ENCODE measurements around the gene SERINC2. TPM values are rescaled to one million over a fixed set of nuclear protein-coding genes. Genes with fewer than 3 reads are reported as not detected.

The SERINC2 gene
- total and polyA plus RNA-seq, 2 of the 8 experiments (the other 6 are each of a cell fraction or from before 2014, with no cell fraction given) = 31.4 to 60.0 TPM

DNA sequence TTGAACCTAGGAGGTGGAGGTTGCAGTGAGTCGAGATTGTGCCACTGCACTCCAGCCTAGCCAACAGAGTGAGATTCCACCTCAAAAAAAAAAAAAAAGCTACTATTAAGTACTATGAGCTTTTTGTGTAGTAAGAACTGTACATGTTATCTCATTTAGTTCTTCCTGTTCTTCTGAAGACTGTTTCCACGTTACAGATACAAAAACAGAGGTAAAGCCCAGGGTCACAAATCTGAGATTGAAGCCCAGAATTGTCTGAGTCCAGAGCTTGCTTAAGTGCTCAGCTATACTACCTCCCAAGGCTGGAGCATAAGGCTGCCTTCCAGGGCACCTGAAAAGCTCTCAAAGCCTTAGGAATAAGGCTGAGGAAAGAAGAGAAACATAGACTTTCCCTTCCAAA, 43.0 kb upstream of the SERINC2 start:
- no peaks in the 10 kb centered on the region for H3K79me2 ChIP-seq (ENCODE audit: control insufficient read depth in 1 of 2, insufficient read depth in 2 of 2, low read length in 2 of 2)
- no peak for TF ChIP-seq BACH1 (IDR thresholded peaks at IDR 0.05; ENCODE audit: low read length)
- no peak for TF ChIP-seq SUZ12 (IDR thresholded peaks at IDR 0.05; ENCODE audit: low read length)
- TF ChIP-seq, protein P1, sequence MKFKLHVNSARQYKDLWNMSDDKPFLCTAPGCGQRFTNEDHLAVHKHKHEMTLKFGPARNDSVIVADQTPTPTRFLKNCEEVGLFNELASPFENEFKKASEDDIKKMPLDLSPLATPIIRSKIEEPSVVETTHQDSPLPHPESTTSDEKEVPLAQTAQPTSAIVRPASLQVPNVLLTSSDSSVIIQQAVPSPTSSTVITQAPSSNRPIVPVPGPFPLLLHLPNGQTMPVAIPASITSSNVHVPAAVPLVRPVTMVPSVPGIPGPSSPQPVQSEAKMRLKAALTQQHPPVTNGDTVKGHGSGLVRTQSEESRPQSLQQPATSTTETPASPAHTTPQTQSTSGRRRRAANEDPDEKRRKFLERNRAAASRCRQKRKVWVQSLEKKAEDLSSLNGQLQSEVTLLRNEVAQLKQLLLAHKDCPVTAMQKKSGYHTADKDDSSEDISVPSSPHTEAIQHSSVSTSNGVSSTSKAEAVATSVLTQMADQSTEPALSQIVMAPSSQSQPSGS (IDR thresholded peaks at IDR 0.05; ENCODE audit: low read length) = no peak
- no peak for TF ChIP-seq TBP (IDR thresholded peaks at IDR 0.05; ENCODE audit: low read depth, low read length)
- TF ChIP-seq GABPA (IDR thresholded peaks at IDR 0.05; ENCODE audit: borderline replicate concordance, insufficient read depth, low read length) = no peak
- no peak for TF ChIP-seq CBX5 (IDR thresholded peaks at IDR 0.05; ENCODE audit: low read depth, low read length)
- no peak for TF ChIP-seq RXRA (IDR thresholded peaks at IDR 0.05; ENCODE audit: insufficient read depth, low read depth, low read length)
- TF ChIP-seq EP300 (IDR thresholded peaks at IDR 0.05; ENCODE audit: borderline replicate concordance in 1 of 2, low read depth in 2 of 2, low read length in 2 of 2) = no peak
- TF ChIP-seq CHD2 (IDR thresholded peaks at IDR 0.05; ENCODE audit: low read length) = no peak
- TF ChIP-seq TCF12 (IDR thresholded peaks at IDR 0.05; ENCODE audit: low read depth, low read length) = no peak
- H3K79me1 ChIP-seq (ENCODE audit: low read depth, low read length) = no peaks in the 10 kb centered on the region
- CTCF ChIA-PET (ENCODE audit: partially characterized antibody) = interaction anchor here (0.8 to 2.3 kb wide), 5 partner anchors 20 to 52 kb away, joined by 3 to 9 read pairs (median 4); no protein-coding TSS in a partner anchor
- H3K4ac ChIP-seq (replicated peaks; ENCODE audit: insufficient read length, low read depth, low read length) = no peak overlapping the region
- peaks cover 5 to 14% (median 6%) of the 10 kb centered on the region in 4 experiments; a peak in 5 of 8 replicates for H3K36me3 ChIP-seq (ENCODE audit: control insufficient read depth in 2 of 4, insufficient read depth in 4 of 4, low read length in 3 of 4)
- no peak overlapping the region for H3K56ac ChIP-seq (replicated peaks; ENCODE audit: insufficient read length, low read depth, low read length)
- no peak overlapping the region for H3K4me3 ChIP-seq (ENCODE audit: extremely low read depth in 1 of 4, insufficient read depth in 2 of 4, low read depth in 3 of 4, low read length in 4 of 4)
- POLR2A ChIA-PET (ENCODE audit: partially characterized antibody) = interaction anchor here (0.9 to 1.6 kb wide), 5 partner anchors 9 to 45 kb away, joined by 3 to 5 read pairs (median 4); no protein-coding TSS in a partner anchor
- 93% methylated on average over 2 of the region's 2 CpGs; no CpG with 5 or more reads in 1 of the 2 experiments for whole genome bisulfite sequencing, 2 experiments (ENCODE audit: extremely low coverage in 1 of 2, insufficient coverage in 1 of 2, insufficient read length in 1 of 2, insufficient replicate concordance in 2 of 2, low coverage in 1 of 2, low lambda C conversion rate in 2 of 2, missing lambda C conversion rate in 1 of 2)
- no peak for DNase-seq (ENCODE audit: low read depth in 1 of 2, low spot score in 2 of 2)
- no peak overlapping the region for H2BK120ac ChIP-seq (replicated peaks; ENCODE audit: low read depth, low read length)
- no peak overlapping the region for H3K9ac ChIP-seq (replicated peaks in 1 of 4; ENCODE audit: extremely low read depth in 1 of 4, low read depth in 3 of 4, low read length in 3 of 4)
- FAIRE-seq = no peak
- no peak overlapping the region for H2AFZ ChIP-seq (ENCODE audit: low read length)
- H2BK20ac ChIP-seq (ENCODE audit: low read length) = no peak overlapping the region
- H3K23ac ChIP-seq (ENCODE audit: insufficient read length) = no peak overlapping the region
- H3K18ac ChIP-seq (ENCODE audit: extremely low read depth, low read length) = no peak overlapping the region
- H2AK5ac ChIP-seq (ENCODE audit: low read depth, low read length) = no peak overlapping the region
- no peak overlapping the region for H4K5ac ChIP-seq (ENCODE audit: insufficient read length, low read depth, low read length)
- no peaks in the 10 kb centered on the region for H4K20me1 ChIP-seq (replicated peaks in 1 of 2; ENCODE audit: control insufficient read depth in 1 of 2, insufficient read depth in 2 of 2, low read length in 2 of 2)
- H2BK15ac ChIP-seq (ENCODE audit: low read length) = no peak overlapping the region
- H3K27me3 ChIP-seq (replicated peaks in 1 of 4; ENCODE audit: control insufficient read depth in 3 of 4, extremely low read depth in 1 of 4, insufficient read depth in 3 of 4, low read length in 3 of 4) = 0 out of 7 replicates have a peak, but pooled peaks cover 0 to 2% (median 0%) of the 10 kb centered on the region in 4 experiments
- no peak overlapping the region for H3K4me2 ChIP-seq (ENCODE audit: insufficient read depth in 1 of 2, low read depth in 2 of 2, low read length in 2 of 2)
- H3K27ac ChIP-seq (ENCODE audit: low read depth, low read length) = no peak overlapping the region
- peaks cover 11% of the 10 kb centered on the region for H3K23me2 ChIP-seq (ENCODE audit: low read depth, low read length)
- peaks cover 10 to 34% (median 25%) of the 10 kb centered on the region in 4 experiments for H3K4me1 ChIP-seq (replicated peaks in 1 of 4; ENCODE audit: control insufficient read depth in 3 of 4, insufficient read depth in 4 of 4, low read length in 3 of 4)
- H4K91ac ChIP-seq (replicated peaks; ENCODE audit: insufficient read length, low read length) = no peak overlapping the region
- no peak overlapping the region for H4K8ac ChIP-seq (ENCODE audit: extremely low read depth, insufficient read depth, low read length)
- no peak overlapping the region for H2BK5ac ChIP-seq (ENCODE audit: low read depth, low read length)
- no peak overlapping the region for H3K14ac ChIP-seq (ENCODE audit: insufficient read length)
- no peak overlapping the region for H2BK12ac ChIP-seq (ENCODE audit: low read depth, low read length)
- H3K9me3 ChIP-seq (ENCODE audit: insufficient read depth in 2 of 2, low read depth in 1 of 2, low read length in 1 of 2) = no peaks in the 10 kb centered on the region
